Caco-2 (cell line): ENCODE measurements around the gene SLC38A9. TPM values are rescaled to one million over a fixed set of nuclear protein-coding genes. Genes with fewer than 3 reads are reported as not detected.
A peak's percentile ranks its signal among the peaks of the same experiment; 100 is the strongest.

ENCODE experiments used
- BruUV-seq: library from RNA; stranded (reverse); fragments of 400-500 nt; replicated peaks from 2 replicates; lab custom pipeline; 2021; lab: Mats Ljungman, UMichigan
- CTCF ChIA-PET: fragments of 300-600 bp; sonication (Branson Sonifier 250); formaldehyde crosslinking; loops from one replicate; lab custom pipeline; 2022; ENCODE audit warnings: antibody characterized with exemption; lab: Charles Lee
- POLR2A ChIA-PET: fragments of 300-600 bp; sonication (Branson Sonifier 250); formaldehyde crosslinking; loops from one replicate; lab custom pipeline; 2022; ENCODE audit warnings: antibody characterized with exemption; lab: Charles Lee
- DNase-seq, 2 experiments: peaks; one replicate each; pipeline versions ENCODE4 v3.0.0 to v3.0.0-alpha.2; 2020 to 2022
- H3K27me3 ChIP-seq: replicated peaks from 2 replicates; pipeline ENCODE4 v1.6.0; 2011; ENCODE audit warnings: low read length; ENCODE audit not compliant: control insufficient read depth, insufficient read depth
- H3K36me3 ChIP-seq: 2 replicates; pipeline ENCODE4 v1.5.1; 2011; ENCODE audit warnings: low read length; ENCODE audit not compliant: control insufficient read depth, insufficient read depth
- H3K4me1 ChIP-seq: fragments of 250-450 bp; sonication (Bioruptor Pico); 2 replicates; pipeline ENCODE4 v1.5.1; 2020; ENCODE audit warnings: mild to moderate bottlenecking
- H3K4me3 ChIP-seq: 2 replicates; pipeline ENCODE4 v1.5.1; 2011; ENCODE audit warnings: low read depth, mild to moderate bottlenecking, control low read depth, low read length
- H3K9me3 ChIP-seq: fragments of 250-450 bp; sonication (Bioruptor Pico); 2 replicates; pipeline ENCODE4 v1.5.1; 2020; ENCODE audit warnings: mild to moderate bottlenecking, moderate library complexity
- H3K27ac Mint-ChIP-seq: one replicate; pipeline ENCODE4 v1.8.0; 2022; ENCODE audit warnings: mixed read lengths; ENCODE audit not compliant: unreplicated experiment
- H3K27me3 Mint-ChIP-seq: one replicate; pipeline ENCODE4 v1.8.0; 2022; ENCODE audit warnings: mixed read lengths; ENCODE audit not compliant: insufficient read depth, unreplicated experiment
- H3K36me3 Mint-ChIP-seq: one replicate; pipeline ENCODE4 v1.8.0; 2022; ENCODE audit warnings: mild to moderate bottlenecking, mixed read lengths; ENCODE audit not compliant: insufficient read depth, unreplicated experiment
- H3K4me1 Mint-ChIP-seq: one replicate; pipeline ENCODE4 v1.8.0; 2022; ENCODE audit warnings: low read depth, mixed read lengths; ENCODE audit not compliant: unreplicated experiment
- H3K4me3 Mint-ChIP-seq: one replicate; pipeline ENCODE4 v1.8.0; 2022; ENCODE audit warnings: mild to moderate bottlenecking, moderate library complexity, mixed read lengths; ENCODE audit not compliant: unreplicated experiment
- H3K9me3 Mint-ChIP-seq: one replicate; pipeline ENCODE4 v1.8.0; 2022; ENCODE audit warnings: mixed read lengths; ENCODE audit not compliant: unreplicated experiment
- CTCF ChIP-seq, 2 experiments: fragments of 200-600 bp in 1 of 2; IDR thresholded peaks; 1 replicate in 1 of 2; 2 replicates in 1 of 2; pipeline versions ENCODE4 v1.5.1 to v1.8.0; 2011 to 2022; ENCODE audit warnings: antibody characterized with exemption in 1 of 2, control low read depth in 1 of 2, inconsistent platforms in 1 of 2, low read depth in 1 of 2, low read length in 1 of 2, mild to moderate bottlenecking in 1 of 2, moderate library complexity in 1 of 2; ENCODE audit not compliant: insufficient read depth in 1 of 2, severe bottlenecking in 1 of 2, unreplicated experiment in 1 of 2
- intact Hi-C: fragments of 100-400 bp; cut with micrococcal nuclease; formaldehyde crosslinking; loops from one replicate; pipeline ENCODE4 v1.10.0; 2022; ENCODE audit not compliant: unreplicated experiment
- total RNA-seq: library from RNA; stranded (reverse); gene quantifications from 2 replicates; pipeline ENCODE4 v1.2.3, GENCODE V29; 2022

Gene SLC38A9
- total RNA-seq, 1 experiment from 2014 or later: 66.9 TPM

GRCh38 chr5:55737793-55738192 is 25.7 kb upstream of the SLC38A9 start, which contains the start of gene DDX4:
TSS of gene DDX4 (plus strand) at chr5:55738061. CDS start at chr5:55738964, 903 bp downstream.
- Mint-ChIP-seq H3K4me3 (no peak within 1 kb of the TSS), H3K36me3 (no peaks in the 10 kb centered on the region), H3K9me3 (no peaks in the 10 kb centered on the region), H3K27ac (no peak within 1 kb of the TSS), H3K27me3 (no peaks in the 10 kb centered on the region), H3K4me1 (no peaks in the 10 kb centered on the region)
- no peak for DNase-seq
- Histone ChIP-seq H3K4me1 (no peaks in the 10 kb centered on the region), H3K36me3 (no peaks in the 10 kb centered on the region), H3K9me3 (no peaks in the 10 kb centered on the region), H3K4me3 (no peak within 1 kb of the TSS), H3K27me3 (no peaks in the 10 kb centered on the region)
- ChIA-PET CTCF (no interaction called here), POLR2A (no interaction called here)
- no TSS peak for BruUV-seq
- intact Hi-C loops: no loop called here
- no peak for TF ChIP-seq CTCF (IDR thresholded peaks at IDR 0.05; ENCODE audit: insufficient read depth in 1 of 2, low read depth in 1 of 2, low read length in 1 of 2, severe bottlenecking in 1 of 2, unreplicated experiment in 1 of 2)

GRCh38 chr5:55734658-55735057 is 22.5 kb upstream of the SLC38A9 start:
- TF ChIP-seq CTCF (IDR thresholded peaks at IDR 0.05; ENCODE audit: insufficient read depth in 1 of 2, low read depth in 1 of 2, low read length in 1 of 2, severe bottlenecking in 1 of 2, unreplicated experiment in 1 of 2): no peak
- Mint-ChIP-seq H3K36me3 (no peaks in the 10 kb centered on the region), H3K4me1 (no peaks in the 10 kb centered on the region), H3K9me3 (no peaks in the 10 kb centered on the region), H3K27ac (no peak overlapping the region), H3K27me3 (no peaks in the 10 kb centered on the region), H3K4me3 (no peak overlapping the region)
- CTCF ChIA-PET: no interaction called here
- Histone ChIP-seq H3K27me3 (no peaks in the 10 kb centered on the region), H3K9me3 (no peaks in the 10 kb centered on the region), H3K4me1 (no peaks in the 10 kb centered on the region), H3K36me3 (no peaks in the 10 kb centered on the region), H3K4me3 (no peak overlapping the region)
- no peak for DNase-seq
- POLR2A ChIA-PET: no interaction called here
- intact Hi-C loops: no loop called here
- BruUV-seq: no TSS peak

GRCh38 chr5:55732585-55732984 is 20.5 kb upstream of the SLC38A9 start:
- ChIA-PET CTCF (no interaction called here), POLR2A (no interaction called here)
- TF ChIP-seq CTCF (IDR thresholded peaks at IDR 0.05; ENCODE audit: insufficient read depth in 1 of 2, low read depth in 1 of 2, low read length in 1 of 2, severe bottlenecking in 1 of 2, unreplicated experiment in 1 of 2): no peak
- Histone ChIP-seq H3K4me3 (no peak overlapping the region), H3K36me3 (no peaks in the 10 kb centered on the region), H3K9me3 (no peaks in the 10 kb centered on the region), H3K4me1 (no peaks in the 10 kb centered on the region), H3K27me3 (no peaks in the 10 kb centered on the region)
- intact Hi-C loops: no loop called here
- no peak for DNase-seq
- H3K36me3 Mint-ChIP-seq: no peaks in the 10 kb centered on the region
- BruUV-seq: no TSS peak
- H3K27ac Mint-ChIP-seq: peak overlapping the region; percentile 11
- no peaks in the 10 kb centered on the region for H3K27me3 Mint-ChIP-seq
- H3K4me3 Mint-ChIP-seq: no peak overlapping the region
- no peaks in the 10 kb centered on the region for H3K4me1 Mint-ChIP-seq
- no peaks in the 10 kb centered on the region for H3K9me3 Mint-ChIP-seq
